Measurements from ENCODE around the gene MRPS31. TPM values are rescaled to one million over a fixed set of nuclear protein-coding genes. Genes with fewer than 3 reads are reported as not detected.
A peak's percentile ranks its signal among the peaks of the same experiment; 100 is the strongest.

The MRPS31 gene
- total and polyA plus RNA-seq, 2 donors (not counting 3 experiments of a cell fraction or from before 2014, with no cell fraction given) = 7.6 to 17.8 TPM

GRCh38 chr13:40772765-40773473 is 1.9 kb upstream of the MRPS31 start:
- no peak overlapping the region for H3K9ac ChIP-seq (replicated peaks; ENCODE audit: extremely low read depth, insufficient read depth, low read length)
- TF ChIP-seq EZH2 (IDR thresholded peaks at IDR 0.05; ENCODE audit: borderline replicate concordance, low read depth, low read length, severe bottlenecking) = no peak
- TF ChIP-seq, protein P1, sequence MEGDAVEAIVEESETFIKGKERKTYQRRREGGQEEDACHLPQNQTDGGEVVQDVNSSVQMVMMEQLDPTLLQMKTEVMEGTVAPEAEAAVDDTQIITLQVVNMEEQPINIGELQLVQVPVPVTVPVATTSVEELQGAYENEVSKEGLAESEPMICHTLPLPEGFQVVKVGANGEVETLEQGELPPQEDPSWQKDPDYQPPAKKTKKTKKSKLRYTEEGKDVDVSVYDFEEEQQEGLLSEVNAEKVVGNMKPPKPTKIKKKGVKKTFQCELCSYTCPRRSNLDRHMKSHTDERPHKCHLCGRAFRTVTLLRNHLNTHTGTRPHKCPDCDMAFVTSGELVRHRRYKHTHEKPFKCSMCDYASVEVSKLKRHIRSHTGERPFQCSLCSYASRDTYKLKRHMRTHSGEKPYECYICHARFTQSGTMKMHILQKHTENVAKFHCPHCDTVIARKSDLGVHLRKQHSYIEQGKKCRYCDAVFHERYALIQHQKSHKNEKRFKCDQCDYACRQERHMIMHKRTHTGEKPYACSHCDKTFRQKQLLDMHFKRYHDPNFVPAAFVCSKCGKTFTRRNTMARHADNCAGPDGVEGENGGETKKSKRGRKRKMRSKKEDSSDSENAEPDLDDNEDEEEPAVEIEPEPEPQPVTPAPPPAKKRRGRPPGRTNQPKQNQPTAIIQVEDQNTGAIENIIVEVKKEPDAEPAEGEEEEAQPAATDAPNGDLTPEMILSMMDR (IDR thresholded peaks at IDR 0.05; ENCODE audit: extremely low read depth in 1 of 2, insufficient read depth in 1 of 2, low read depth in 1 of 2, low read length in 2 of 2) = no peak
- TF ChIP-seq MAX (IDR thresholded peaks at IDR 0.05; ENCODE audit: insufficient read depth, insufficient read length) = no peak
- TF ChIP-seq POLR2A (IDR thresholded peaks at IDR 0.05; ENCODE audit: low read depth, low read length) = no peak
- no peaks in the 10 kb centered on the region for H3K9me3 ChIP-seq (replicated peaks; ENCODE audit: control insufficient read depth, insufficient read depth, low read length)
- ChIA-PET POLR2A (interaction anchor here (0.7 kb wide), 1 partner anchor 10 kb away, joined by 4 read pairs; no protein-coding TSS in a partner anchor), CTCF (no interaction called here)
- H3K9me1 ChIP-seq (replicated peaks; ENCODE audit: control insufficient read depth, extremely low read depth, insufficient read depth, low read length) = no peaks in the 10 kb centered on the region
- H3K36me3 ChIP-seq (ENCODE audit: control insufficient read depth in 2 of 2, extremely low read depth in 1 of 2, insufficient read depth in 2 of 2, low read length in 2 of 2) = no peaks in the 10 kb centered on the region
- H3K4me2 ChIP-seq (ENCODE audit: insufficient read depth, low read length) = no peak overlapping the region
- H3K4me1 ChIP-seq (ENCODE audit: control insufficient read depth, extremely low read depth, insufficient read depth, low read length) = peaks cover 15% of the 10 kb centered on the region
- DNase-seq (ENCODE audit: low read depth, low spot score) = no peak
- no peaks in the 10 kb centered on the region for H3K27me3 ChIP-seq (ENCODE audit: control insufficient read depth in 2 of 2, insufficient read depth in 2 of 2, low read length in 2 of 2)
- no peak overlapping the region for H3K27ac ChIP-seq (ENCODE audit: insufficient read depth, low read depth, low read length)
- intact Hi-C loops (cut with micrococcal nuclease) = loop anchor here (10.0 kb wide), 5 partner anchors 292 to 1738 kb away; partner anchors contain the start of genes NHLRC3, PROSER1 and WBP4
- dilution Hi-C loops (cut with MboI; ENCODE audit: extremely low pct_ligation_motif_present, low sequenced_read_pairs) = no loop called here
- H2AFZ ChIP-seq (ENCODE audit: low read depth, low read length) = no peak overlapping the region
- no peaks in the 10 kb centered on the region for H4K20me1 ChIP-seq (replicated peaks; ENCODE audit: control insufficient read depth, extremely low read depth, insufficient read depth, low read length)
- no TSS peak for BruUV-seq (replicated peaks)
- H3K4me3 ChIP-seq (replicated peaks in 1 of 3; ENCODE audit: insufficient read depth in 1 of 3, low read depth in 1 of 3, low read length in 3 of 3) = no peak overlapping the region
- H3K79me2 ChIP-seq (ENCODE audit: control insufficient read depth, insufficient read depth, low read length) = peaks cover 12% of the 10 kb centered on the region
- FAIRE-seq = no peak

- Histone ChIP-seq H3K79me2 (ENCODE audit: control insufficient read depth, insufficient read depth, low read length) (peaks cover 12% of the 10 kb centered on the region), H3K27me3 (ENCODE audit: control insufficient read depth in 2 of 2, insufficient read depth in 2 of 2, low read length in 2 of 2) (no peaks in the 10 kb centered on the region), H2AFZ (ENCODE audit: low read depth, low read length) (peak overlapping the region; percentile 93), H3K4me1 (ENCODE audit: control insufficient read depth, extremely low read depth, insufficient read depth, low read length) (peaks cover 6% of the 10 kb centered on the region), H3K4me2 (ENCODE audit: insufficient read depth, low read length) (peak overlapping the region; percentile 87), H3K9me3 (replicated peaks; ENCODE audit: control insufficient read depth, insufficient read depth, low read length) (no peaks in the 10 kb centered on the region), H3K36me3 (ENCODE audit: control insufficient read depth in 2 of 2, extremely low read depth in 1 of 2, insufficient read depth in 2 of 2, low read length in 2 of 2) (no peaks in the 10 kb centered on the region), H3K27ac (ENCODE audit: insufficient read depth, low read depth, low read length) (peak overlapping the region; percentile 75), H3K9me1 (replicated peaks; ENCODE audit: control insufficient read depth, extremely low read depth, insufficient read depth, low read length) (no peaks in the 10 kb centered on the region), H4K20me1 (replicated peaks; ENCODE audit: control insufficient read depth, extremely low read depth, insufficient read depth, low read length) (no peaks in the 10 kb centered on the region), H3K4me3 (replicated peaks in 1 of 3; ENCODE audit: insufficient read depth in 1 of 3, low read depth in 1 of 3, low read length in 3 of 3) (peak overlapping the region; percentile 71 to 91 (median 77)), H3K9ac (replicated peaks; ENCODE audit: extremely low read depth, insufficient read depth, low read length) (peak overlapping the region; percentile 94)
- DNase-seq (ENCODE audit: low read depth, low spot score) (no peak), FAIRE-seq (no peak)
- CTCF ChIA-PET = no interaction called here
- POLR2A ChIA-PET = no interaction called here
- TF ChIP-seq POLR2A (IDR thresholded peaks at IDR 0.05; ENCODE audit: low read depth, low read length) = no peak
- TF ChIP-seq MAX (IDR thresholded peaks at IDR 0.05; ENCODE audit: insufficient read depth, insufficient read length) = no peak
- no peak for TF ChIP-seq MYC (IDR thresholded peaks at IDR 0.05; ENCODE audit: low read depth, low read length)
- no peak for TF ChIP-seq EZH2 (IDR thresholded peaks at IDR 0.05; ENCODE audit: borderline replicate concordance, low read depth, low read length, severe bottlenecking)
- TF ChIP-seq POLR2AphosphoS5 (IDR thresholded peaks at IDR 0.05; ENCODE audit: insufficient read depth, low read depth, low read length) = no peak
- no peak for TF ChIP-seq JUN (IDR thresholded peaks at IDR 0.05; ENCODE audit: borderline replicate concordance, insufficient read depth, insufficient read length, low read depth)
- TF ChIP-seq, protein P1 (IDR thresholded peaks at IDR 0.05; ENCODE audit: extremely low read depth in 1 of 2, insufficient read depth in 1 of 2, low read depth in 1 of 2, low read length in 2 of 2) = no peak
- no peak for TF ChIP-seq FOS (IDR thresholded peaks at IDR 0.05; ENCODE audit: borderline replicate concordance, insufficient read depth, low read length)
- TF ChIP-seq GATA2 (IDR thresholded peaks at IDR 0.05; ENCODE audit: insufficient read depth, insufficient read length, low read depth, low read length) = no peak
- intact Hi-C loops (cut with micrococcal nuclease) = loop anchor here (10.0 kb wide), 5 partner anchors 294 to 1736 kb away; partner anchors contain the start of genes NHLRC3, PROSER1 and WBP4
- TSS peak; percentile 81 for BruUV-seq (replicated peaks)
- dilution Hi-C loops (cut with MboI; ENCODE audit: extremely low pct_ligation_motif_present, low sequenced_read_pairs) = no loop called here
Measured at GRCh38 chr13:40770609-40770933, 419 bp downstream of the MRPS31 start.

Measured in endothelial cell of umbilical vein (primary cell).